ENCODE data around the gene GALK1.

DNA sequence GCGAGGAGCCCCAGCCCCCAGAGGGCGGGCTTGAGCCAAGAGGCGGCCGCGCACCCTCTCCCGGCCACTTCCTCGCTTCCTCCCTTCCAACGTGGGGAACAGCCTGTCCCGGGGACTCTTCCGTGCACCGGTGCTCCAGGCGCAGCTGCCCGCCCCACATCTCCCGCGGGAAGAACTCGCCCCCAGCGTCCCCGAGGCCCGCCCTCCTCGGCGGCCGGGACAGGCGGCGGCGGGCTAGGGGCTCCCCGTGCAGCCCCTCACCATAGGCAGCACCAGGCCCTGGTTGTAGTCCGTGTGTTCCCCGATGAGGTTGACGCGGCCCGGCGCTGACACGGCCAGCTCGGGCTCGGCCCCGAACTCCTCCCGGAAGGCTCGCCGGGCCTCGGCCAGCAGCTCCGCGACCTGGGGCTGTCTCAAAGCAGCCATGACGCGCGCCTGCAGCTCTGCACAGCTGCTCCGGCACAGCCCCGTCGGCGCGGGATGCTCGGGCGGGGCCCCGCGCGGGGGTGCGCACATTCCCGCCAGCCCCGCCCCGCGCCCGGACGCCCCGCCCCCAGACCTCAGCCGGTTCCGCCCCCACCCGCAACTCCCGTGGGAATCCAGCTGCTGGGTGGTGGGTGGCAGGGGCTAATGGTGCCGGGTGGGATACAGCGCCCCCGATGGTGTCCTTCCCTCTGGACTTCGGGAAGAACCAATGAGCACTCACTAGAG, at the start of gene GALK1:
- TF ChIP-seq, protein P1, sequence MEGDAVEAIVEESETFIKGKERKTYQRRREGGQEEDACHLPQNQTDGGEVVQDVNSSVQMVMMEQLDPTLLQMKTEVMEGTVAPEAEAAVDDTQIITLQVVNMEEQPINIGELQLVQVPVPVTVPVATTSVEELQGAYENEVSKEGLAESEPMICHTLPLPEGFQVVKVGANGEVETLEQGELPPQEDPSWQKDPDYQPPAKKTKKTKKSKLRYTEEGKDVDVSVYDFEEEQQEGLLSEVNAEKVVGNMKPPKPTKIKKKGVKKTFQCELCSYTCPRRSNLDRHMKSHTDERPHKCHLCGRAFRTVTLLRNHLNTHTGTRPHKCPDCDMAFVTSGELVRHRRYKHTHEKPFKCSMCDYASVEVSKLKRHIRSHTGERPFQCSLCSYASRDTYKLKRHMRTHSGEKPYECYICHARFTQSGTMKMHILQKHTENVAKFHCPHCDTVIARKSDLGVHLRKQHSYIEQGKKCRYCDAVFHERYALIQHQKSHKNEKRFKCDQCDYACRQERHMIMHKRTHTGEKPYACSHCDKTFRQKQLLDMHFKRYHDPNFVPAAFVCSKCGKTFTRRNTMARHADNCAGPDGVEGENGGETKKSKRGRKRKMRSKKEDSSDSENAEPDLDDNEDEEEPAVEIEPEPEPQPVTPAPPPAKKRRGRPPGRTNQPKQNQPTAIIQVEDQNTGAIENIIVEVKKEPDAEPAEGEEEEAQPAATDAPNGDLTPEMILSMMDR (IDR thresholded peaks at IDR 0.05; ENCODE audit: poor library complexity): peak; percentile 58
- no peak for TF ChIP-seq EZH2phosphoT487 (IDR thresholded peaks at IDR 0.05; ENCODE audit: low read depth, severe bottlenecking, unreplicated experiment)
- no peak for TF ChIP-seq EZH2 (IDR thresholded peaks at IDR 0.05; ENCODE audit: borderline replicate concordance)
